Stimulated activated CD8-positive, alpha-beta memory T cell treated with anti-CD3 and anti-CD28 coated beads, Interleukin-7, amount 100 ng/mL, for 24 hours (primary cell): ENCODE data around the gene BRWD1.
A peak's percentile ranks its signal among the peaks of the same experiment; 100 is the strongest.

ENCODE experiments used
- DNase-seq: peaks from one replicate; pipeline ENCODE4 v3.0.0-alpha.2; 2020; ENCODE audit warnings: low read depth

Gene BRWD1

DNA sequence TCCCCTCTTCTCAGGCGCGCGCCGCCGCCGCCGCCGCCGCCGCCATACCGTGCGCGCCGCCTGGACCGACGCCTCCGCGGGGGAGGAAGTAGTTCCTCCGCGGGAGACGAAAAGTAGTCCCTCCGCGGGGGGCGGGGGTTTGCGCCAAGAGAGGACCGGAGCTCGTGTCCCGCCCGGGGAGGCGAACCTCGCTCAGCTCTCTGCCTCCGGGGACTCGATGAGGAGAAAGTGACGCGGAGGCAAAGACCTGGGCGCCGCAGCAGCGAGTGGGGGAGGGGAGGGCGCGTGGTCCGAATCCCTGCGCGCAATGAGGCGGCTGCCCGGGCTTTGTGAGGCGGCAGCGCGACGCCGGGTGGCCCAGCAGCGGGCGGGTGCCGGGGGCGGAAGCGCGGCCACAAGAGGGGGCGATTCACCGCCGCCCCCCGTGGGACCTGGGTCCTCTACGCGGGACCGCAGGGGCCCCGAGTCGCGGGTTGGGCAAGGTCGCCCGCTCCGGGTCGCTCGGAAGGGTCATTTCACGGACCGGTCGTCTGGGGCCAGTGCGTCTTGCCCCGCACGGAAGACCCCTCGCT is at the start of gene BRWD1:
BRWD1 (minus strand) TSS at position 62 of the 572 bp plus-strand sequence. CDS start 141 bp downstream, outside the sequence.
- peak; percentile 52 for DNase-seq

- no peak for DNase-seq
Observed at GRCh38 chr21:39362733-39363132, 49.3 kb upstream of the BRWD1 start.

DNA sequence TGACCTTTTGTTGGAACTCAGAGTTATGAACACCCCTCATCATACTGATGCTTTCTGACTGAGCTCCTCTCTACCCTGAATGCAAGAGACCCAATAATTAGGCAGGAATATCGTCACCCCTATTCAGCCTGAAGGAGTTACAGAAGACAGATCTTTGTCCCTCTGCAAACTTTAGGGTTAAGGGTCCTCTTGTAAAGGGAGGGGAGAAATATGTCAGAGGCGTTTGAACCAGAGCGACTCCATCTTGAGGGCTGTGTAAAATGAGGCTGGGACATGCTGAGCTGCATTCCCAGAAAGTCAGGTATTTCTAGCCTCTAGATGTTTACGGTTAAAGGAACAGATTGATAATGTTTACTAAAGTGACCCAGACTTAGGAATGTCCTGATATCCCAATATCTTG is 46.0 kb upstream of the BRWD1 start:
- no peak for DNase-seq

DNA sequence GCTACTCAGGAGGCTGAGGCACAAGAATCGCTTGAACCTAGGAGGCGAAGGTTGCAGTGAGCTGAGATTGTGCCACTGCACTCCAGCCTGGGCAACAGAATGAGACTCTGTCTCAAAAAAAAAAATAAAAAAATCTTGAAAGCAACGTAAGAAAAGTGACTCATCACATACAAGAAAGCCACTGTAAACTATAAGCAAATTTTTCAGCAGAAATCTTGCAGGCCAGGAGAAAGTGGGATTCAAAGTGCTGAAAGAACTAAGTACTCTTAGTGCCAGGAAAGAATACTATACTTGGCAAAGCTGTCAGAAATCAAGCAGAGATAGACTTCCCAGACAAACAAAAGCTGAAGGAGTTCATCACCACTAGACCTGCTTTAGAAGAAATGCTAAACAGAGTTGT is 39.9 kb upstream of the BRWD1 start:
- DNase-seq = no peak

- no peak for DNase-seq
Observed at GRCh38 chr21:39350094-39351005, 36.9 kb upstream of the BRWD1 start.

DNA sequence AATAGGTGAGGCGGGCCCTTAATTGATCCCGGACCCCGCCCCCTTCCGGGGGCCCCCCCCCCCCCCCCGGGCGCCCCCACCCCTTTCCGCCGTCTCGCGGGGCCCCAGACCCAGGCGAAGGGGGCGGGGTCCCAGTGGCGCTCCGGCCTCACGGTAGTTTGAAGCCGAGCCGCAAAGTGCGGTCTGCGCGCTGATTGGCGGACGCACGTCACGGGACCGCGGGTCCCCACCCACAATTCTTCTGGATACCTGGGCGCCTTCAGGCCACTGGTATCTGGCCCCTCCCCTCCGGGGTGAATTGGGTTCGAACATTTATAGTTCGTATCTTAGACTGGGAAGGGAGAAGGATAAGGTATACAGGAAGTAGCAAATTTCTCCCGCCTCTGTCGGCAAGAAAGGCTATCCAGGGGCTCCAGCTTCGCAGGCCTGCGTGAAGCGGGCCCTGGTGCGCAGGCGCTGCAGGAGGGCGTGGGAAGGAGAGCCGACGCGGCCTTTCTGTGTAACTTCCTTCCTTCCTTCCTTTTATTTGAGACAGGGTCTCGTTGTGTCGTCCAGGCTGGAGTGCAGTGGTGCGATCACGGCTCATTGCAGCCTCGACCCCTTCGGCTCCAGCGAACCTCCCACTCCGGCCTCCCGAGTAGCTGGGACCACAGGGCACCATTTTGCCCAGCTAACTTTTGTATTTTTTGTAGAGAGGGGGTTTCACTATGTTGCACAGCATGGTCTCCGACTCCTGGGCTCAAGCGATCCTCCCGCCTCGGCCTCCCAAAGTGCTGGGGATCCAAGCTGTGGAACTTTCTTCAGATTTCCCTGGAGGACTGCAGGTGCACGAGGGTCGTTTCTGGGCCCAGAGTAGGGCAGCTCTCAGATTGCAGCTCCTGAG is 36.0 kb upstream of the BRWD1 start:
- peak; percentile 94 for DNase-seq

GRCh38 chr21:39348355-39349210 is 35.2 kb upstream of the BRWD1 start, which contains the start of gene HMGN1:
HMGN1 (minus strand) TSS chr21:39349088; CDS start chr21:39348917, 171 bp downstream.
- DNase-seq = peak; percentile 86

DNA sequence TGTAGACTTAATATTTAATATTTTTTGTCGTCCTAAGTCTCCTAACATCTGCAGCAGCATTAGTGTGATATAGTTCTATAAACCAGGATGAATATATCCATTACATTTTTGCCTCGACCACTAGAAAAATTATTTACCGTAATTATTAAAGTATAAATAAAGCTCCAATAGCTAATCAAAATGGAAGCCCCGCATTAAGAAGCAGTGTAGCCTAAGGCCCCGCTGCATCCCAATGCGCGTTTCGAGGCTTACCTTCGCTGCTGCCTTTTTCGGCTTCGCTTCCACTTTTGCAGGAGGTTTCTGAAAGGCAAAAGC is 34.6 kb upstream of the BRWD1 start:
- DNase-seq = no peak

- no peak for DNase-seq
Observed at GRCh38 chr21:39347537-39347936, 34.1 kb upstream of the BRWD1 start.

DNA sequence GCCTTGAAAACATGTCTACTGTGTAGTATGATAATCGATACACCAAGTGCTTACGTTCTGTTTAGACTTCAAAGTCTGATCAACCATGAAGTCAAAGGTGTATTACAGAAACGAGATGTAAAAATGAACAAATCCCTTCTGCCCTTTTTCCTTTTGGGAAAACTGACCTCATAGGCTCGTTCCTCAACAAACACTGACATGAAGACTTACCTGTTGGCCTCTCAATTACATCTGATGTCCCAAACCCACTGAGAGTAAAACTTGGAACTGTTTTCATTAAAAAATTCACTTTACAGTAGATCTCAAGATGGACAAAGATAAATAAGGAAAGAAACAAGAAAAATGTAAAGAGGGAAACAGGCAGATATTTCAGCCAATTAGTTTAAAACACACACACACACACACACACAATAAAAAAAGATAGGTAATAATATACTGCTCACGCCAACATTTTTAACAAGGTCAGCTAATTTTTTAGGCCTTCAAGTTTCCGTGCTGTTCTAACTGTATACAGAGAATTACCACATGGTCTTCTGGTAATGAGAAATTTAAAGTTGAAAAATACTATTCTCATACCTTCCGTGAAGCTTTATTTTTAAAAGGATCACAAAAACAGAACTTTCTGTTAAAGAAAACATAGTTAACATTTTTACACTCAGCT is 33.4 kb upstream of the BRWD1 start:
- DNase-seq = no peak

DNA sequence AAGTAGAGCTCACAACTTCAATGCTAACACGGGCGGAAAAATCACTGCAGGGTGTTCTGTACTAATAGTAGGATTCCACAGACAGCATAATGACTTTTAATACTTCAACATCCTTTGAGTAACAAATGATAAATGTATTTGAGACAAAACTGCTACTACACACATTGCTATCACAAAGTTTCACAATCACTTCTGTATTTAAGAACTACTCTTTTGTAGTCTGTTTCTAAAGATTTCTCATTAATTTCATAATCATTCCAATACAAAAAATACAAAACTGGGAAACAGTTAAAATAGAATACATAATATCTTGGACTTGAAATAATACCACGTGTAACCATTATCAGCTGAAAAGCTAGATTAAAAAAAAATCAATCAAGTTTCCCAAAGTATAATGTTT is 32.8 kb upstream of the BRWD1 start:
- DNase-seq = no peak

- no peak for DNase-seq
Observed at GRCh38 chr21:39345440-39345839, 32.0 kb upstream of the BRWD1 start.

DNA sequence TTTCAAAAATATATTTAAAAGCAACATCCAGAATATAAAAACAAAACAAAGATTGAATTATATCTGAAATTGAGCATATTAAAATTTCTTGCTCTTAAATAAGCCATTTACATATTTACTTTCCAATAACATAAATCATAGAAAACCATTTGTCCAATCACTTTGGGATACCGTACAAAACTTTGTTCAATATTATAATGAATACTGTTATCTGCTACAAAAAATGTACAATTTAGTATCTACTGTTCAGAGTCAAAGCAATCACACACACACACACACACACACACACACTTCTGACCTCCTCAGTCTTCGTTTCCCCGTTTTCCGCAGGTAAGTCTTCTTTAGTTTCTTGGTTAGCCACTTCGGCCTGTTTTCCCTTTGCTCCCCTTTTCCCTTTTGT is 31.4 kb upstream of the BRWD1 start:
- DNase-seq = no peak

DNA sequence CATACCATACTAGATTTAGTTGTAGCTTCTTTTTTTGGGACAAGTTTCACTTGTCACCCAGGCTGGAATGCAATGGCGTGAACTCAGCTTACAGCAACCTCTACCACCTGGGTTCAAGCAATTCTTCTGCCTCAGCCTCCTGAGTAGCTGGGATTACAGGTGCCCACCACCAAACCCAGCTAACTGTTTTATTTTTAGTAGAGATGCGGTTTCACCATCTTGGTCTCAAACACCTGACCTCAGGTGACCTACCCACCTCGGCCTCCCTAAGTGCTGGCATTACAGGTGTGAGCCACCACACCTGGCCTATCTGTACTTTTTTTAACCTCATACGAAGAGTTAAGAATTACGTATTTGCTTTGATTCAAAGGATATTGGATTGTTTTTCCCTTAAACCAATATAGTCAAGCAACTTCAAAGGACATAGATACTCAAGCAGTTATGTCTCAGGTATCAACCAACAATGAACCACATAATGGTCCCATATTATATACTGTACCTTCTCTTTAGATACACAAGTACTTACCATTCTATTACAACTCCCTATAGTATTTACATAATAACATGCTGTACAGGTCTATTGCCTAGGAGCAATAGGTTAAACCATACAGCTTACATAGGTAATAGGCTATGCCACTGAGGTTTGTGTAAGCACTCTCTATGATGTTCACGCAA is 28.0 kb upstream of the BRWD1 start:
- no peak for DNase-seq

DNA sequence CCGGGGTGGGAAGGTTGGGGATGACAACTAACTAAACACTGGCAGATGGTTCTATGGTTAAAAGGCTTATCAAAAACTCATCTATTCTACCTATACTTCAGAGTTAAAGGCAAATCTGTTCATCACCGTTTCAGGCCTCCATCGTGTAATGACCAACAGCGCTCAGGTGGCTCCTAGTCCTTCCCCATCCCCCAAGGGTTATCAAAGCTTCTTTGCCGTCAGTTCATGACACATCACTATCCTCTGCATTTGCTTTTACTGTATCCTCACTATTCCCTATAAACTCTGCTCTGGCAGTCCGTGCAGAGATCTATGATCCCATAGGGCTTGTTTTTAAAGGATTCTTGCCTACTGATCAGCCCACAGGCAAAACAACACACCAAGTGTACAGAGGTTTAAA is 27.3 kb upstream of the BRWD1 start:
- no peak for DNase-seq

DNA sequence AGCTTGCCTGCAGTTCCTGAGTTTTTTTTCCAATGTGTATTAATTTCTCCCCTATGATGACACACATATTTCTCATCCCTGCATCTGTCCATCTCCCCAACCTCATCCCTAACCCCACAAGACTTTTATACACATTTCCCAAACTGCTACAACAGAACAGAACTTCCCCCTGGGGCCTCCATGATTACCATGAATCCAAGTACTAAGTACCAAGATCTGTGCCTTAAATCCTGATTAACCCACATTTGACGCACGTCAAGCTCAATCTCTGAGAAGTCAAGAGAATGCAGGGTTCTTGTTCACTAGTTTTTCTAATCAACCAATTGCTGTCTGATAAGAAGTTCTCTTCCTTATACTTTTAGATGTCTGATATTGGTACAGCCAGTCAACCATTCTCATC is 25.8 kb upstream of the BRWD1 start:
- no peak for DNase-seq

- no peak for DNase-seq
Observed at GRCh38 chr21:39336457-39337008, 23.1 kb upstream of the BRWD1 start.

- DNase-seq = no peak
Observed at GRCh38 chr21:39334611-39335010, 21.2 kb upstream of the BRWD1 start.

DNA sequence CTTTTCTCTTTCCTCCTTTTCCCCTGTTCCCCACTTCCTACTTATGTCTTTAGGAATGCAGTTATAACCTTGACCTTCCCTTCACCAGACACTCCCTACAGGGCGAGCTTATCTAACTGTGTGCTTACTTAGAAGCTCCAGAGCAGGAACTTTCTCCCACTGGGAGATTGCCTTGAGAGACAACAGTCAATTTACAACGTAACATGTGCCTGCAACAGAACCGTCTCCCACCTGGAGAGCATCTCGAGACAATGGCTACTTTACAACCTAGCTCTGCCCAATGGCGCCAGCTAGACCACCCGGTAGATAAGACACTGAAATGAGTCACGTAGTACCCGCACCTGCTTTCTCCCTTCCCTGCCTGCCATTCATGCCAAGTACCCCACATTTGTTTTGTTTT is 18.7 kb upstream of the BRWD1 start:
- DNase-seq = no peak

GRCh38 chr21:39330001-39330400 is 16.6 kb upstream of the BRWD1 start:
- DNase-seq = no peak
